Measurements from ENCODE around the gene ZNF804B.
A peak's percentile ranks its signal among the peaks of the same experiment; 100 is the strongest.

Gene ZNF804B

GRCh38 chr7:88759230-88760135 lies at the start of gene ZNF804B:
Gene ZNF804B, plus strand, starts transcription at chr7:88759700. Its CDS starts 277 bp downstream, at chr7:88759977.
- DNase-seq (ENCODE audit: low read depth in 2 of 2), result no peak

- DNase-seq (ENCODE audit: low read depth in 2 of 2), result no peak
These were observed 23.6 kb upstream of the ZNF804B start for GRCh38 chr7:88735920-88736319.

DNA sequence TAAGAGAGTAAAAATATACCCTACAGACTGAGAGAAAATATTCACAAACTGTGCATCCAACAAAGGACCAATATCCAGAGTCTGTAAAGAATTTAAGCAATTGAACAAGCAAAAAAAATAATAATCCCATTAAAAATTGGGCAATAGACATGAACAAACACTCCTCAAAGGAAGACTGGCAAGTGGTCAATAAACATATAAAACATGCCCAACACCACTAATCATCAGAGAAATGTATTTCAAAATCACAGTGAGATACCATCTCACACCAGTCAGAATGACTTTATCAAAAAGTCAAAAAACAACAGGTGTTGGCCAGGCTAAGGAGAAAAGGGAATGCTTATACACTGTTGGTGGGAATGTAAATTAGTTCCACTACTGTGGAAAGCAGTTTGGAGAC lies 21.9 kb upstream of the ZNF804B start:
- no peak for DNase-seq (ENCODE audit: low read depth in 2 of 2)

DNA sequence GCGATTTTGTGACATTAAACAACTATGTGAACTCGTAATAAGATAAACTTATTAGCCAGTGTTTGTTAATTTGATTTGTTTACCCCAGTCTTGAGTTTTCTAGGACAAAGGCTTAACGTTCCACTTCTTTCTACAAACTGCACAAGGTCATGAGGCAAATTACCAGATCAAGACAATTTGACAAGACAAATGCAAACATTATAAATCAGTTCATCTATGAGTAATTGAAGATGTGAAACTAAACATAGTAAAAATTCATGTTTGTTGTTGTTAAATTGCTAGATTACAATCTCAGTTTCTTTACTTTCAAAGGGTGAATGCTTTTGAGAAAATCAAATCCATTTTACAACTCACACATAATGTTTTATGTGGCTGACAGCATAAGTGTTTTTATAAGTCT lies 13.4 kb upstream of the ZNF804B start:
- no peak for DNase-seq (ENCODE audit: low read depth in 2 of 2)

DNA sequence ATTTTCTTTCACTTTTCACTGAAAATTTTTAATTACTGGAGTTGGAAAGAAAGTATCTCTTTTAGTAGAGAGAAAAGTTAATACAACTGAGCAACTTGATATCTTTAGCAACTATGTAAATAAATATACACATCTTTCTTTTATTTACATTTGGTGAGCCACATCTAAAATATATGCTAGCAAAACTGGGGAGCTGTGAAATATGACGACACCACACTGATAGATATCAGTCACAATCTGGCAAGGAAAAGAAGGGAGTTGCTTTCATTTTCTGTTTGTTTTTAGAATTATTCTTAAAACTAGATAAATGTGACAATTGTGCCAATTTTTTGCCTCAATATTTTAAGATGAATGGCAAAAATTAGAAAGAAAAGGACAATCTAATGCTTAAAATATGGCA lies 2.7 kb upstream of the ZNF804B start:
- DNase-seq (ENCODE audit: low read depth in 2 of 2), result no peak

DNA sequence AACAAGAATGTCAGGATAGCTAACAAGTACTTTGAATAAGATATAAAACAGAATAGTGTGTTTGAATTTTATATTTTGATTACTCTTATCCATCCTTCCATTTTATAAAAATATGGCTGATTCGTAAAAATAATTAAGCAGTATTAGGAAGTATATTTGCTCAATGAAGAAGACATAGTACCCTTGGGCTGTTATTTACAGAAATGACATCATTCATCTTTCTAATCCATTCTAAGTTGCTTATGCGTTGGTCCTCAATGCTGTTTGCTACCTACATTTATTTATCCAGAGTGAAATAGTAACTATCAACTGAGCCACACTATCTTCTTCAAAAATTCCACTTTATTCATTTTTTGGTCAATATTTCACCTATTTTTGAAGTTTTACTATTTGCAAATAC lies 2.1 kb upstream of the ZNF804B start:
- no peak for DNase-seq (ENCODE audit: low read depth in 2 of 2)

GRCh38 chr7:88758381-88759229 lies 895 bp upstream of the ZNF804B start:
- DNase-seq (ENCODE audit: low read depth in 2 of 2), result no peak

DNA sequence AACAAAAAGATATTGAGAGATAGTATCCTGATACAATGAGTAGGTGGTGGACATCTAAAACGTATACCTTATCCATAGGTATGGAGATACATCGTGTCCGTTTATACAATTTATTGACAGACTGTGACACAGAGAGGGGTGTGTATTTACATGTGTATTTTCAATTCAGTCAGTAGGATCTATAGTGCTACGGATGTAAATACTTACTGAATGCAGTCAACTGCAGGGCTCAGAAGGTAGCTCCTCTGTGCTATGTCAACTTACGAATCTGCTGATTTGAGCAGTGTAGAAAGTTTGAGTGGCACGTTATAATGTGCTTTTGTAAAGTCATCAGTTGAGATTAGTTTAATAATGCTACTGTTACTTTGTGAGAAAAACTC lies 626 bp downstream of the ZNF804B start:
- DNase-seq (ENCODE audit: low read depth in 2 of 2), result no peak

GRCh38 chr7:88761779-88762178 lies 2.3 kb downstream of the ZNF804B start:
- no peak for DNase-seq (ENCODE audit: low read depth in 2 of 2)

GRCh38 chr7:88771417-88771816 lies 11.9 kb downstream of the ZNF804B start:
- no peak for DNase-seq (ENCODE audit: low read depth in 2 of 2)

GRCh38 chr7:88772776-88773175 lies 13.3 kb downstream of the ZNF804B start:
- DNase-seq (ENCODE audit: low read depth in 2 of 2), result no peak

DNA sequence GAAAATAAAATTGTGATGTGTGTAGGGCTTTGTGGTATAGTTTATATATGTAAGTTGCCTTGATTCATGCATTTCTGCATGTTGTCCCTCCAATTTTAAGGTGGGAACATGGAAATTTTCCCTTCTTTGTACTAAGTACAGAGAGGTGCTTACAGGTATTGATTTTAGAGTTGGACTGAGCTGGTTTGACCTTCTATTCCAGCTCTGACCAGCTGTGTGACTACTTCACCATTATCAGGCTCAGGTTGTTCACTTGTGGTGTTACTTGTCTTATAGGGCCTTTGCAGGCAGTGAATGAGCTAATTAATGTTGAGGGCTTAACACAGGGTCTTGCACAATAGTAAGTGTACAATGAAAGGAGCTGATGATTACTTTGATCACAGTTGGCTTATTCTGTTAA lies 16.3 kb downstream of the ZNF804B start:
- DNase-seq (ENCODE audit: low read depth in 2 of 2), result no peak

GRCh38 chr7:88787777-88788176 lies 28.3 kb downstream of the ZNF804B start:
- no peak for DNase-seq (ENCODE audit: low read depth in 2 of 2)

DNA sequence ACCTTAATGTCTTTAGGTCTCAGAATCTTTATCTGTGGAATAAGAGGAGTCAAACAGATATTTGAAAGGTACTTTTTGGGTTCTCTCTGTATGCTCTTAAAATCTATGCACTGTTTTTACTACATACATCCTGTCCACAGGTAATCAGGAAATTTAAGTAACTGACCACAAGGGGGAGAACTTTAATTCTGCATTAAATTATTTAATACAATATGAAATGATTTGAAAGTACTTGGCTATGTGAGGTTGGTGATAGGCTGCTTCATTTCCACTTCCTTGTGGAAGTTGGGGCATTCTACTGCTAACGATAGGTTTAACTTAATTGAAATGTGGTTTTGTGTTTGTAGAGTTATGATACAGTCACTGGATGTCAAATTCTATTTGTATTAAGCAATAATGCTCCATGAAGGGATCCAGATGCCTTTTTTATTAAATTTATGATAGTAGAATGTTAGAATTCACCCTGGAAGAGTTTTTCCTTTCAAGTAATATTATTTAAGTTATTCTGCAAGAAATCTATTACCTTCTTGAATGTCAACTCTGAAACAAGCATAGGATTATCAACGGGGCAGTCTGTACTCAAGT lies 30.1 kb downstream of the ZNF804B start:
- peak in 1 of 2 experiments; percentile 1 for DNase-seq (ENCODE audit: low read depth in 2 of 2)

GRCh38 chr7:88791891-88792290 lies 32.4 kb downstream of the ZNF804B start:
- DNase-seq (ENCODE audit: low read depth in 2 of 2), result no peak

DNA sequence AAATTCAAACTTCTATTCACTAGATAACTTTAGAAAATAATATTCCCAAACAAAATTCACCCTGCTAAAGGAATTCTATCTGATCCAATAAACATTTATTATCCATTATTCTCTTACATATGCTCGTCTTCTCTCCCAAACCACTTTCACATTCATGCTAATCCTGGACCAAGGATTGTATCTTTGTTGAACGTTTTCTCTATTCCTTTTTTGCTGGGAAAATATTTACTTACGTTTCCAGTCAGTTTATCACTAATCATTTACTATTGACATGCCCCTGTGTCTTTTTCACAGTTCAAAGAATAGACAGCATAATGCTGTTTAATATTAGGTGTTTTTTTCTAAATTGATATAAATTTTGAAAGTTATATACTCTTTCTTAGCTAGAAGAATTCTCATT lies 32.9 kb downstream of the ZNF804B start:
- DNase-seq (ENCODE audit: low read depth in 2 of 2), result no peak

- DNase-seq (ENCODE audit: low read depth in 2 of 2), result no peak
These were observed 36.1 kb downstream of the ZNF804B start, which contains the start of gene TEX47 for GRCh38 chr7:88795553-88795952. Gene TEX47, minus strand, starts transcription at chr7:88795737. Its CDS starts 795 bp downstream, at chr7:88794942.

DNA sequence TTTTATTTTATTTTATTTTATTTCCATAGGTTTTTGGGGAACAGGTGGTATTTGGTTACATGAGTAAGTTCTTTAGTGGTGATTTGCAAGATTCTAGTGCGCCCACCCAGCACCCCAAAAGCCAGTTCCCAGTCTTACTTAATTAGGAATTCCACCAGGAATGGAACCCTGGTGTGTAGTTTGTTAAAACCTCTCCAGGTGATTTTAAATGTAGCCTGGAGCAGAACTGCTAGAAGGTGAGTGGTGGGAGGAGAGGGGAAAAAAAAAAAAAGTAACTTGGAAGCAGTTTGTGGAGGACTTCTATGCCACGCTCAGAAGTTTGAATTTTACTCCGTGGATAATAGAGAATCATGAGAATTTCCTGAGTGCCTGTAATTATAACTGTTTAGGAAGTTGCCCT lies 41.5 kb downstream of the ZNF804B start:
- DNase-seq (ENCODE audit: low read depth in 2 of 2), result no peak

- no peak for DNase-seq (ENCODE audit: low read depth in 2 of 2)
These were observed 47.0 kb downstream of the ZNF804B start for GRCh38 chr7:88806280-88807037.

DNA sequence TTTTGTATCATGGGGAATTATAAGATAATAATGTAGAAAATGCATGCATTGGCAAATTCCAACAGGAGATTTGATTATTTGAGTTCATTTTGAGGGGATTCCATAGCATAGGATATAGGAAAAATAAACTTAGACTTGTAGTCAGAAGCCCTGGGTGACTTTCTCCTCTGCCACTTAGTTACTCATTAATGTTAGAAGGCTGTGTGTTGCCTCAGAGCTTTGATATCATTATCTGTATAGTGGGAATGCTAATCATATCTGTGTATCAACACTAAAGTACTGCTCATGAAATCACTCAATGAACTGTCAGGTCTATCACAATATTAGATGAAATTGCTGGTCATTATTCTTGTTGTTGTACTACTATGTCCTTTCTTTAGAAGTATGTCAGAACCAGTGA lies 59.1 kb downstream of the ZNF804B start:
- DNase-seq (ENCODE audit: low read depth in 2 of 2), result no peak

DNA sequence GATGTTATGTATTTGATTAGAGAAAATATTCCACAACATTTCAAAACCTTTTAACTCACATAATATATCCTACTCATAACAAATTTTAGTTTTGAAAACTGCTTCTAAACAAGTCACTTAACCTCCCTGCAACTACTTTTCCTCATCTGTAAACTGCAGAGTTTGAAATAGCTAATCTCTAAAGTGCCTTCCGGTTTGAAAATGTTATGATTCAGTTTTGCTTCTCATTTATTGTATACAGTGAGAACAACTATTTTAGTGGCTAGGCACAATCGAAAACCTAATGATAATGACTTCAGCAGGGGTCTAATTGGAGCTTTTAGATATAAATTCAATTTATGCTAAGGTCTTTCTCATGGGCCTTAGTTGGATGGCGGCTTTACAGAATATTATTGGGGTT lies 66.7 kb downstream of the ZNF804B start:
- DNase-seq (ENCODE audit: low read depth in 2 of 2), result no peak

Data from fibroblast of skin of left quadriceps (primary cell).